Activated naive CD8-positive, alpha-beta T cell treated with anti-CD3 and anti-CD28 coated beads, Interleukin-2, amount 50 U/mL, for 16 hours (primary cell): ENCODE results near the gene RBM38.

Source experiments
- DNase-seq: peaks from one replicate; pipeline ENCODE4 v3.0.0-alpha.2; 2020; ENCODE audit warnings: low read depth, low spot score

The RBM38 gene

DNA sequence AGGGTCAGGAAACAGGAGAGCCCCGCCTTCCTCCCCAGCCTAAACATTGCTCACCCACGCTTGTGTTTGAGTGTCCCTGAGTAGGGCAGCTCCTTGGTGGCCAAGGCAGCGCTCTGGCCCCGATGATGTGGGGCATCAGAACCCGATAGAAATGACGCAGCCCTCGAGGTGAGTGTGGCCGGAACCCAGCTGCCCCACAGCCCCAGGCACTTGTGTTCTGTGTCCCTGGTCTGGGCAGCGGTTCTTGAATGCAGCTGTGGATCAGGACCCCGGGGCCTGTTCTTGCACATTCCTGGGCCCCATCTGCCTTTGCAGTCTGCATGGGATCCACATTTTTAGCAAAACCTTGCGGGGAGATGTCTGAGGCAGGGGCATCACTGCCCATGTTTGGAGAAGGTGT lies 12.8 kb downstream of the RBM38 start:
- DNase-seq = no peak

DNA sequence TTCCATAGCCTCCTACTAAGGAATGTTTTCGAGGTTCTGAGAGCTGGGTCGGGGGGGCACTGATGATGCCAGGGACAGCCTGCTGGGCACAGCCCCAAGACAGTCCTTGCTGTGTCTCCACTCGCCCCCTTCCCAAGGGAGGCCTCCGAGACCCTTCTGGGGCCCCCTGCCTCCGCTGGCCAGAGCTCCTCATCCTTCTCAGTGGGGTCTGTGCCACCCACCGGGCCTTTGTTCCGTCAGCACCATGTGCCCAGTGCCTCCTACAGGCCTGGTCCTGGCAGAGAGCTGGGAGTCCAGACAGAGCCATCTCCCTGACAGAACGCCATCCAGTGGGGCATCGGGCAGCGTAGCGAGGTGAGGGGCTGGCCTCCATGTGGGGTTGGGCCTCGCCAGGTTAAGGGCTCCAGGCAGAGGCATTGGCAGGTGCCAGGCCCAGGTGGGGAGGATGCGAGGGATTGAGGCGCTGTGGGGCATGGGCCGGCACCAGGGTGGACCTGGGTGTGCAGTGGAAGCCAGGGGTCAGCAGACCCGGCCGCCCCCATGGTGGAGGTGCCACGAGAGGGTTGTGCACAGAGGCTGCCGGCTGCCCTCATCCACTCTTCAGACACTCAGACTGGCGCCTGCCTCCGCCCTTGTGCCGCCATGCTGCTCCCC lies 13.3 kb downstream of the RBM38 start:
- no peak for DNase-seq

DNA sequence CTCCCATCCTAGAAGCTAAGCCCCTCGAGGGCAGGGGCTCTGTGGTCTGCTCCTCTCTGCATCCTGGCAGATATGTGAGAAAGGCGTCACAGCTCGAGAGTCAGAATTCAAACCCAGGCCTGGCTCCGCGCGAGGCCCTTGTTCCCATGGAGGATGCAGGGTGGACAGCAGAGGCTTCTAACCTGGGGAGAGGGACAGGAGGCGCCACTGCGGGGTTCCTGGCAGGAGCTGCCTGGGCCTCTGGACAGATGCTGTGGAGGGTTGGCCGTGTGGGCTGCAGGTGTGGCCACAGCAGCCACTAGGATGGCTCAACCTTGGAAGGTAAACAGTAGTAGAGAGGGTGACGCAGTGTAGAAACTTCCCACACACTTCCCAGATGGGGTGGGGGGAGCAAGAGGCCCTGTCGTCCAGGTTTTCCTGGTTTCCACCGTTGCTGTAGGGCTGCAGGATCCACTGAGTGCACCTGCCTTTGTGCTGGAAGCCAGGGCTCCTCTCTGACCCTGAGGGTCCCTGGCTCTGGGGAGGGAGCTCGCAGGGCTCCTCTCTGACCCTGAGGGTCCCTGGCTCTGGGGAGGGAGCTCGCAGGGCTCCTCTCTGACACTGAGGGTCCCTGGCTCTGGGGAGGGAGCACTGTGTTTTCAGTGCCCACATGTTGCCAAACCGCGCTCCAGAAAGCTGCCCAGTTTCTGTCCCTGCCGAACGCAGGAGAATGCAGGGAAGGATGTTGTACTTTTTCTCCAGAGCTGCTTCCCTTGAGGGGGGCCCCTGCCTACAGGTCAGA lies 14.2 kb downstream of the RBM38 start:
- DNase-seq = no peak

DNA sequence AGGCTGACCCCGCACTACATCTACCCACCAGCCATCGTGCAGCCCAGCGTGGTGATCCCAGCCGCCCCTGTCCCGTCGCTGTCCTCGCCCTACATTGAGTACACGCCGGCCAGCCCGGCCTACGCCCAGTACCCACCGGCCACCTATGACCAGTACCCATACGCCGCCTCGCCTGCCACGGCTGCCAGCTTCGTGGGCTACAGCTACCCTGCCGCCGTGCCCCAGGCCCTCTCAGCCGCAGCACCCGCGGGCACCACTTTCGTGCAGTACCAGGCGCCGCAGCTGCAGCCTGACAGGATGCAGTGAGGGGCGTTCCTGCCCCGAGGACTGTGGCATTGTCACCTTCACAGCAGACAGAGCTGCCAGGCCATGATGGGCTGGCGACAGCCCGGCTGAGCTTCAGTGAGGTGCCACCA lies 16.4 kb downstream of the RBM38 start:
- no peak for DNase-seq

DNA sequence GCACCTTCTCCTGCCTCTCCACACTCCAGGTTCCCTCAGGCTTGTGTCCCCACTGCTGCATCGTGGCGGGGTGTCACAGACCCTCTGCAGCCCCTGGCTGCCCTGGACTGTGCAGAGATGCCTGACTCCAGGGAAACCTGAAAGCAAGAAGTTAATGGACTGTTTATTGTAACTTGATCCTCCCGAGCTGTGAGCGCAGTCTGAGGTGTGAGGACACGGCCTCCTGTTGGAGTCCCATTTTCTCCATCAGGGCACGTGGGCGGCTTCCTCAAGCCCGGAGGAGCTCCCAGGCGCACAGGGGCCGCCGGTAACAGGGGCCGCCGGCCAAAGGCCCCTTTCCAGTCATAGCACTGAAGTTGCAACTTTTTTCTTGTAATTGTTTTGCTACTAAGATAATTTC lies 16.9 kb downstream of the RBM38 start:
- no peak for DNase-seq

DNA sequence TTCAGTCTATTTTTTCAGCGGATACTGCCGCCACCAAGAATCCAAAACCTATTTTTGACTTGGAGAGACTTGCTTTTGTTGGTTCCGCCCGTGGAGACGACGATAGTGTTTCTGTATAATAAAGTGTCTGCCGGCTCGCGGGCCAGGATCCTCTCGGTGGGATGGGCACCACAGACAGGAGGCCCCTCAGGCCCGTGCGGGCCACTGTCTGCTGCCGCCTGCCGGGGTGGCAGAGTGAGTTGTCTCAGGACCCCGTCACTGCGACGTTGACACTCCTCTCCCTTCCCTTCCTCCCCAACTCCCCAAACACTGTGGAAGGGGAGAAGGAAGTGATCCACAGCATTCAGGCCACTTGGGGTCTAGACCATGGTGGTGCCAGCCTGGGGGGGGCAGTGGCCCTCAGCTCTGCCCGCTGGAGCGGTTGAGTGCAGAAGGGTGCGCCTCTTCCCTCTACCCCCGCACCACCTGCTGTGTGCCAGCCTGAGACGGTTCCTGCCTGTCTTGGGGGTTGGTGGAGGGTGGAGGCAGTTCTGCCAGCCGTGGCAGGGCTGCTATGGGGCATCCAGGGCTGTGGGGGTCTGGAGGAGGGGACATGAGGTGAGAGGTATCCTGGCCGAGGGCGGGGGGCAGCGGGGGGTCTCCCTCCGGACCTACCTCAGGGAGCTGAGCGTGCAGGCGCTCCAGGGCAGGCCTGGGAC lies 17.5 kb downstream of the RBM38 start:
- no peak for DNase-seq

DNA sequence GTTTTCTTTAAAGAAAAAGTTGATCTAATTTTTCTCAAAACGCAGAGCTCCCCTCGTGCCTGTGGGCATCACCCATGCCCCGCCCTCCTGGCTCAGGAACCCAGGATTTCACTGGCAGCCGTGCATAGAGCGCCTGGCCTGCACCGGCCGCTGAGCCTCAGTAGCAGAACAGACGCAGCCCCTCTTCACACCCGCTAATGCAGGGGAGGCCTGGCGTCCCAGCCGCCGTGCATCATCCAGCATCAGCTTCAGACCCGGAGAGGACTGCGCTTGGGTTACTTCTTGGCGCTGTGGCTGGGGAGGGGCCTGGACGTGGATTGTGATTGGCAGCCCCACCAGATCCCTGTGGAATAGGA lies 18.1 kb downstream of the RBM38 start:
- no peak for DNase-seq

DNA sequence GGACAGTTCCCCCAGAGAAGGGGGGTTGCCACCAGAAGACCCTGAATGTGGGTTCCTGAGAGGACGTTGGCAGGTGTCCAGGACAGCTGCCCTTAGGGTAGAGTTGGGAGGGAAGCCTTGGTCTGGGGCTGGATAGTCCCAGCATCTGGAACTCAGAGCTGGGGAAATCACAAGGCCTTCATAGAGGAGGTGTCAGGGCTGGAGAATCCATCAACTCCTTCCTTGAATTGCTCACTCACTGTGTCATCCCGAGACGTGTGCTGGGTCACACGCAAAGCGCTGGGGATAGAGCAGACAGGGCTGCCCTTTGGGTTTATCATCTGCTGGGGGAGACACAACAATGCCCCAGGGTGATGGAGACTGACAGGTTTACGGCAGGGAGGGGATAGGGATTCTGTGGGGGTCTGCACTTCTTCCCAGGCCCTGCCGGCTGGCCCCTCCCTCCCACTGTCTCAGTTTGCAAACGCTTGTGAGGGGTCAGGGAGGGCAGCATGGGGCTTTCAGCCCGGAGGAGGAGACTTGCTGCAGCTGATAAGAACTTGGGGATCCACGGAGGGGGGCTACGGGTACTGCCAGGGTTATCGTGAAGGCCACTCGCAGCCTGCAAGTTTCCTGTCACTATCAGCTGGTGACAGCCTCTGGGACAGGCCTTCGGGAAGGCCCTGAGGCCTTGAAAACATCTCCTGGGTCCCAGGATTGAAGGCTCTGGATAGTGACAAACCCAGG lies 18.6 kb downstream of the RBM38 start:
- DNase-seq = no peak

DNA sequence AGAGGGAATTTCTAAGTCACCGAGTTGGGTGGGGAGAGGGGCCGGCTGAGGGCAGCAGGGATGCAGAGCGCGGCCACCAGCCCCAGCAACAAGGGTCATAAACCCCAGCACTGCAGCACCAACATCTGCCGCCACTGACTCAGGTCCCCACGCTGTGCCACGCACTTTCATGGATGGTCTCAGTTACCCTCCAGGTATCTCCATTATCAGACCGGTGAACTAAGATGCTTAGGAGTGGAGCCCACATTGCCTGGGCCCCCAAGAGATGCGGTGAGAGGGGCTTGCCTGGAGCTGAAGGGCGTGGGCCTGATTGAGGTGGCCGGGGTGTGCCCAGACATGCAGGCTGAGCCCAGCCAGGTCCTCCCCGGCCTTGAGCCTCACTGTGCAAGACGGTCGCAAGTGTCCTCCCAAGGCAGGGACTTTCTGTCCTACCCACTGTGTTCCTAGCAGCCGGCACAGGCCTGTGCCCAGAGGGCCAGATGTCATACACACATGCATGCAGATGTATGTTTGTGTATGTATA lies 19.3 kb downstream of the RBM38 start:
- no peak for DNase-seq

DNA sequence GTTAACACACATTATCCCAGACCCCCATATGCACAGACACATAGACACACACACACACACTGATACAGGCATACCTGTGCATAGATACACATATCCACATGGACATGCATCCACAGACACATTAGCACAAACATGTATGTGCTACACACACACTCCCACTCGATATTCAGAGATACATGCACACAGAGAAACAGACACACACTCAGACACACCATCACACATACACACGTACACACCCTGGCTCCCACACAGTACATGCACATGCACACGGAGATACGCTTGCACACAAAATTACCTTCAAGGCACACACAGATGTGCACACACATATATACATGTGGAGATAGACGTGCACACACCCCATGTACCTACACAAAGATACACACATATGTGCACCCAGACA lies 19.7 kb downstream of the RBM38 start:
- DNase-seq = no peak

DNA sequence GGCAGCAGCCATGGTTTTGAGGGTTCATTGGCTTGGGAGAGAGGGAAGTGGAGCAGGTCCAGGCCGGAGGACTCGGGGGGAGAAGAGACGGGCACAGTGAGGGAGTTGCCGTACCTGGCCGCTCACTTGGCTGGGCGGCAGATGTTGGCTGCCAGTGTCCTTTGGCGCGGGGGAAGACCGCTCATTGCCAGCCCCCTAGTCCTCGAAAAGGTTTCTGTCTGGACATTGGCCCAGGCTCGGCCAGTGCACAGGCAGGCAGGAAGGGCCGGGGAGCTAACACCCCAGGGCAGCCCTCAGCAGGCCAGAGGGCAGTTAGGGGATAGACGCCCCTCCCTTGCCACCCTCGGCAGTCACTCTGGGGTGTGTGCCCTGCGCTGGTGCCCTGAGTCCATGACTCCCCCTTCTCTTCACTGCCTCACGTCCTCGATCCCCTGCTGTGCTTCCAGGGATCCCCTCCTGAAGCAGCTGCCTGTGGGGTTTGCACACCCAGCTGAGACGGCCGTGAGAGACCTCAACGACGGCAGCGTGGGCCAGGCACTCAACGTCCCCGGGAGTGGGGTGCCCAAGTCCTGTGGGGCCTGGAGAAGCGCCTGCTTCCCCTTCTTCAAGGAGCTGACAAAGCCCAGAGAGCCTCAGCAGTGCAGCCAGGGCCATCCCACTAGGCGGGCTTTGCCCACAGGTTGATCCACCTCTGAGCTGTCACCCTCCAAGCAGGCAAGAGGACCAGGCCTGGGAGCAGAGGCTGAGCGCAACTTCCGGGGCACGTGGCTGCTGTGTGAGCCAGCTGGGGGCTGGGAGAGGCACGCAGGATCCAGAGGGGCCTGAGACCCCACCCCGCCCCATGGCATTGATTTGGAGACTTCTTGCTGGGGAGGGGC lies 20.4 kb downstream of the RBM38 start:
- no peak for DNase-seq

DNA sequence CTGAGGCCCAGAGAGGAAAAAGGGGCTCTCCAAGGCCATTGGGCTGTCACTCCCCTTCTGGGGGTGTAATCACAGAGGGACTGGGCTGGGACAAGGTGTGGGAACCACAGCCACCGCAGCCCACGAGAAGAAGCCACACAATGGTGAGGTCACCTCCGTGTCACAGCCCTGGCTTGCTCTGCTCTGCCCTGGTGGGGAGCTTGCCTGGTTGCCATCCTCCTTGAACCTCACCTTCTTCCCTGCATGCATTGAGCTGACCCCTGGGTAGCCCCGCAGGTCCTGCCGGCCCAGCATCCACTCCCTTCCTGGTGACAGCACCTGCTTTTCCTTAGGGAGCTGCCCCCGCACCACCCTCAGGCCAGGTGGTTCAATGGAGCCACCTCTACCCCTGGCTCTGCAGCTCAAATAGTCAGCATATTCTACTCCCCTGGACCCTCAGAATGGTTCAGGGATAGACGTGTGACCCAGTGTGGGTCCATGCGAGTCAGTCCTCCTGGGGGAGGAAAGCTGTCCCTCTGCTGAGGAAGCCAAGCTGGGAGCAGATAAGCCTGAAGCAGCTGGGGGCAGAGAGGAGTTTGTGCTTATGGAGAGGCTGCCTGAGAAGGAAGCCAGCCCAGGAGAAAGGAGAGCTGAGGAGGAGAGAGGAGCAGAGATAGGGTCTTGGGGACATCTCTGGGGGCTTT lies 21.3 kb downstream of the RBM38 start:
- DNase-seq = no peak

DNA sequence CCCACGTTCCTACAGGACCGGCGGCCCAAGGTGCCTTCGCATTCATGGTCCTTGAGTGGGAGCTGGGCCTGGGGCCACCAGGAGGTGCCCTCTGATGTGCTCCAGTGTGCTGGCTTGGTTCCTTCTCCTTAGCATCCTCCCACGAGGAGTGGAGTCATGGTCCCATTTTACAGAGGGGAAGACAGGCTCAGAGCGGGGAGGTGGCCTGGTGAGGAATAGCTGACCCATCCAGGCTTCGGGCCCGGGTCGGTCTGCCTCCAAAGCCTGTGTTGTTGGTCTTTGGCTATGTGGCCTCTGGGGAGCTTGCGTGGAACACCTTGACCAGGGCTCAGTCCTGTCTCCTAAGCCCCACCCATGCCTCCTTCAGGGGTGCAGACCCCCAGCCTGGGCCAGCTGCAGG lies 22.8 kb downstream of the RBM38 start:
- DNase-seq = no peak

DNA sequence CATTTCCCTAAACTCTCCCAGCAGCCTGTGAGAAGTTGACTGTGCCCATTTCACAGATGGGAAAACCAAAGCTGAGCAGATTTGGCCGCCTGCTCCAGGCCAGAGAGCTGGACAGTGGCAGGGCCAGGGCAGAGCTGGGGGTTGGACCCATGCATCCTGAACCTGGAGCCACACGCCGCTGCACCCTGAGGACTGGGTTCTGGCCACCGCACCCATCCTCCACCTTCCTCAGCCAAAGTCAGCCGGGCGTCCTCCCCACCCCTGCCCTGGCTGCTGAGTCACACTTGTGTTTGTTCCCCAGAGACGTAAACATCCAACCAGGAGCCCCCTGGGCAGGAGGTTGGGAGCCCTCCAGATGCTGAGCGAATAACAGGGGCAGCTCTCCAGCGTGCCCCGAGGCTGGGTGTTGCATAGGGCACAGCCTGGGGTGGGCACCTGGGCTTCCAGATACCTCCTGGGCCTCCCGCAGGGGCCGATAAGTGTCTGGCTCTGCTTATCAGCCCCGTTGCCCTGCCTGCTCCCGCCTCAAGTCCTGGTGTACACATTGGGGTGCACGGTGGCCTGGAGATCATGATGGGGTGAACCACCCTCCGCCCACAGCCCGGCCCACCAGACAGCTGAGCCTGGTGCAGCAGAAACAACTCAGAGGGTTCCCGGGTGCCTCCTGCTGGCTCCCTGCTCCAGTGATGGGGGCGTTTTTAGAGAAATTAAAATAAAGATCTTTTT lies 23.8 kb downstream of the RBM38 start:
- no peak for DNase-seq

DNA sequence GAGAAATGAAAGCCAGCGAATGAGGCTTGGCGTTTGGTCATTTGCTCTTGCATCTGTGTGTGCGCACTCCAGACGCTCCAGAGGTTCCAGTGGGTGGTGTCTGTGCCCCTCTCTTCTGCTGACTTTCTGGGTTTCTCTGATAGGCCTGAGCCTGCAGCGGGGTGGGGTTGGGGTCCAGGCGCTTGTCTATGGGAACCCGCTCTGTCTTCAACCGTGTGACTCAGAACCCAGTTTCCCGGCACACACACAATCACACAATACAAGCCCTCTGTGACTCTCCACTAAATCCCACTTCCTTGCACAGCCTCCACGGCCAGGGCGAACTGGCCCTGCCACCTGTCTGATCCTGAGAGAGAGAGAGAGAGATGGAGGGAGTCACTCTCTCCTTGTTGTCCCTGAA lies 24.6 kb downstream of the RBM38 start:
- no peak for DNase-seq

DNA sequence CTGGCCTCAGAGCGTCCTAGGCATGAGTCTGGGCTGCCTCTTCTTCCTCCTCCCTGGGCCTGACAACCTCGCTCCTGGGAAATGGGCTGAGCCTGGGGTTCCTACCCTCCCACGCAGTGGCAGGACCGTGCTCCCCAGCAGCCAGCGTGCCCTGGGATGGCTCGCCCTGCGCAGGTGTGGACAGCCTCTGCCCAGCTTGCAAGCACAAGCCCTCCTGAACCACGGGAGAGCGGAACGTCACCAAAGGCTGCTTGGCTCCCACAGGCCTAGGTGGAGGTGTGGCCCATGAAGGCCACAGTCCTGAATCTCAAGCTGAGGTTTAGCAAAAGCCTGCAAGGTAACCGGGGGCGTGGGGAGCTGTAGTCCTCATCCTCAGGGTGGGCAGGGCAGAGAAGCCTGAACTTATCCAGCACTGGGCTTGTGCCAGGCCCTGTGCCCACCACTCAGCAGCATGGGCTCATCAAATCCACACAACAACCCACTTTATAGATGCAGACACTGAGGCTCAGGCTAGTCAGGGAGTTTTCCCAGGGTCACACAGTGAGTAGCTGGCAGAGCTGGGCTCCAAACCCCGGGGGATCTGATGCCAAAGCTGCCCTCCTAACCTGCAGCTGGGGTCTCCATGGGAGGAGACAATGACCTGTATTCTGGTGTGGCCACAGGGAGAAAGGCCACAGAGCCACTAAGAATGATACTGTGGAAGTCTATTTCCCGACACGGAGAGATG lies 25.3 kb downstream of the RBM38 start:
- no peak for DNase-seq

DNA sequence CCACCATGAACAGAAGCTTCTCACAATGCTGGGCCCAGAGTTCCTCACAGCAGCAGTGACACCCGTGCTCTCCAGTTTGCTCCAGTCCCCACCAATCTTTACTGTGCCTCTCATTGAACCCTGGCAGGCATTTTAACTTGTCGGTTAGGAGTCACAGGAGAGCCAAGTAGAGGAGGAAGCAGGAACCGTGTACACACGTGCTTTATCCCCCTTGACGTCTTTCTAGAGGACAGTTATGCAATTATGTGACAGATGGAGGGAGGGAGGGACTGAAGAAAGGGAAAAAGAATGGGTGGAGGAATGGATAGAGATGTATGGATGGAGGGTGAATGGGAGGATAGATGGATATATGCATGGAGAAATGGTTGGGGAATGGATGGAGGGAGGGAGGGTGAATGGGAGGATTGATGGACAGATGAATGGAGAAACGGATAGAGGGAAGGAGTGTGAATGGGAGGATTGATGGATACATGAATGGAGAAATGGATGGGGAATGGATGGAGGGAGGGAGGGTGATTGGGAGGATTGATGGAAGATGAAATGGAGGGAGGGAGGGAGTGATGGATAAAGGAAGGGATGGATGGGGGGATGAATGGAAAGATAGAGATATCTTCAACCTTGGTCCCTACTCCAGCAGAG lies 26.0 kb downstream of the RBM38 start:
- DNase-seq = no peak
